Neural progenitor cell (in vitro differentiated cells): ENCODE data around the gene SAC3D1. TPM values are rescaled to one million over a fixed set of nuclear protein-coding genes. Genes with fewer than 3 reads are reported as not detected.
"Not testable (repeated sequence)": the region's sequence is repeated elsewhere in the genome, so short reads cannot be mapped to it uniquely, and the experiment has no call there.

Experiments
- DNase-seq: peaks from one replicate; pipeline ENCODE4 v3.0.0-alpha.2; 2016; ENCODE audit warnings: low spot score
- H2AFZ ChIP-seq: fragments of 200-600 bp; sonication (generic); replicated peaks from 2 replicates; pipeline ENCODE4 v1.6.1; 2016; ENCODE audit warnings: antibody characterized with exemption
- H3F3A ChIP-seq: fragments of 200-600 bp; sonication (generic); 2 replicates; pipeline ENCODE4 v1.6.1; 2016; ENCODE audit warnings: antibody characterized with exemption, low read depth
- H3K27ac ChIP-seq: fragments of 200-600 bp; sonication (generic); 2 replicates; pipeline ENCODE4 v1.5.1; 2016; ENCODE audit warnings: mild to moderate bottlenecking
- H3K27me3 ChIP-seq: fragments of 200-600 bp; sonication (generic); 2 replicates; pipeline ENCODE4 v1.6.1; 2016; ENCODE audit warnings: mild to moderate bottlenecking, moderate library complexity
- H3K36me3 ChIP-seq: fragments of 200-600 bp; sonication (generic); 2 replicates; pipeline ENCODE4 v1.5.1; 2016
- H3K4me1 ChIP-seq: fragments of 200-600 bp; sonication (generic); 2 replicates; pipeline ENCODE4 v1.6.1; 2016; ENCODE audit warnings: mixed run types
- H3K4me2 ChIP-seq: fragments of 200-600 bp; sonication (generic); 2 replicates; pipeline ENCODE4 v1.6.1; 2016
- H3K4me3 ChIP-seq: fragments of 200-600 bp; sonication (generic); 2 replicates; pipeline ENCODE4 v1.5.1; 2016
- H3K79me2 ChIP-seq: fragments of 200-600 bp; sonication (generic); 2 replicates; pipeline ENCODE4 v1.6.1; 2016; ENCODE audit warnings: low read depth
- H3K9ac ChIP-seq: fragments of 200-600 bp; sonication (generic); 2 replicates; pipeline ENCODE4 v1.6.1; 2016
- H3K9me3 ChIP-seq: fragments of 200-600 bp; sonication (generic); 2 replicates; pipeline ENCODE4 v1.5.1; 2016; ENCODE audit warnings: low read depth
- H4K20me1 ChIP-seq: fragments of 200-600 bp; sonication (generic); 2 replicates; pipeline ENCODE4 v1.6.1; 2016; ENCODE audit warnings: low read depth
- H3K27ac Mint-ChIP-seq: 3 replicates; pipeline ENCODE4 v1.8.0; 2021; ENCODE audit warnings: mixed read lengths
- H3K27me3 Mint-ChIP-seq: 2 replicates; pipeline ENCODE4 v1.8.0; 2022; ENCODE audit warnings: low read depth, mild to moderate bottlenecking, inconsistent platforms, moderate library complexity, mixed read lengths; ENCODE audit not compliant: insufficient read depth
- H3K36me3 Mint-ChIP-seq: 3 replicates; pipeline ENCODE4 v1.8.0; 2021; ENCODE audit warnings: mixed read lengths
- H3K4me1 Mint-ChIP-seq: 3 replicates; pipeline ENCODE4 v1.8.0; 2021; ENCODE audit warnings: mixed read lengths
- H3K4me3 Mint-ChIP-seq: 3 replicates; pipeline ENCODE4 v1.8.0; 2021; ENCODE audit warnings: mild to moderate bottlenecking, moderate library complexity, mixed read lengths
- H3K9me3 Mint-ChIP-seq: 3 replicates; pipeline ENCODE4 v1.8.0; 2020; ENCODE audit warnings: mixed read lengths
- CTCF ChIP-seq: fragments of 200-600 bp; sonication (generic); IDR thresholded peaks from 2 replicates; pipeline ENCODE4 v1.5.1; 2017; ENCODE audit warnings: antibody characterized with exemption, mild to moderate bottlenecking
- EZH2 ChIP-seq: fragments of 200-600 bp; sonication (generic); IDR thresholded peaks from 2 replicates; pipeline ENCODE4 v1.6.1; 2017; ENCODE audit warnings: antibody characterized with exemption, mild to moderate bottlenecking, moderate library complexity
- EZH2phosphoT487 ChIP-seq: fragments of 200-600 bp; sonication (generic); IDR thresholded peaks from 2 replicates; pipeline ENCODE4 v1.6.1; 2017; ENCODE audit warnings: antibody characterized with exemption
- total RNA-seq: library from RNA; depleted of rRNA; stranded (reverse); fragments of >200 nt; gene quantifications from 2 replicates; pipeline ENCODE4 v1.2.3, GENCODE V29; 2015; ENCODE audit warnings: low replicate concordance

Gene SAC3D1
- total RNA-seq, 1 donor from 2014 or later = 3.0 TPM

GRCh38 chr11:64999478-64999877, 41.5 kb upstream of the SAC3D1 start:
- H3K9me3 Mint-ChIP-seq = no peaks in the 10 kb centered on the region
- Histone ChIP-seq H3K27ac (no peak overlapping the region), H3K79me2 (no peaks in the 10 kb centered on the region), H3K9me3 (no peaks in the 10 kb centered on the region), H3K27me3 (no peaks in the 10 kb centered on the region), H3K4me2 (no peak overlapping the region), H3K4me3 (no peak overlapping the region), H3K36me3 (no peaks in the 10 kb centered on the region), H3K4me1 (no peaks in the 10 kb centered on the region), H2AFZ (no peak overlapping the region), H3F3A (peaks cover 6% of the 10 kb centered on the region), H4K20me1 (no peaks in the 10 kb centered on the region), H3K9ac (no peak overlapping the region)
- peaks cover 13% of the 10 kb centered on the region for H3K27me3 Mint-ChIP-seq
- TF ChIP-seq EZH2 (no peak), CTCF (no peak)
- peaks cover 12% of the 10 kb centered on the region for H3K4me1 Mint-ChIP-seq
- no peak overlapping the region for H3K4me3 Mint-ChIP-seq
- no peaks in the 10 kb centered on the region for H3K36me3 Mint-ChIP-seq
- no peak for DNase-seq
- H3K27ac Mint-ChIP-seq = no peak overlapping the region

- no peak overlapping the region for H2AFZ ChIP-seq
- peaks cover 3% of the 10 kb centered on the region for H3K4me1 Mint-ChIP-seq
- H3K27me3 ChIP-seq = no peaks in the 10 kb centered on the region
- peaks cover 11% of the 10 kb centered on the region for H3K27me3 Mint-ChIP-seq
- no peak overlapping the region for H3K27ac ChIP-seq
- no peaks in the 10 kb centered on the region for H3K36me3 ChIP-seq
- no peak for DNase-seq
- H4K20me1 ChIP-seq = no peaks in the 10 kb centered on the region
- no peaks in the 10 kb centered on the region for H3K9me3 Mint-ChIP-seq
- no peaks in the 10 kb centered on the region for H3K9me3 ChIP-seq
- H3K27ac Mint-ChIP-seq = no peak overlapping the region
- no peaks in the 10 kb centered on the region for H3K79me2 ChIP-seq
- H3F3A ChIP-seq = no peaks in the 10 kb centered on the region
- H3K36me3 Mint-ChIP-seq = no peaks in the 10 kb centered on the region
- H3K4me1 ChIP-seq = no peaks in the 10 kb centered on the region
- no peak overlapping the region for H3K4me2 ChIP-seq
- no peak overlapping the region for H3K4me3 ChIP-seq
- no peak for TF ChIP-seq EZH2phosphoT487
- TF ChIP-seq CTCF = no peak
- TF ChIP-seq EZH2 = no peak
- H3K4me3 Mint-ChIP-seq = no peak overlapping the region
- H3K9ac ChIP-seq = no peak overlapping the region
These were observed 38.3 kb upstream of the SAC3D1 start for GRCh38 chr11:65002706-65003105.

GRCh38 chr11:65003282-65003681, 37.7 kb upstream of the SAC3D1 start:
- H3K4me3 ChIP-seq = no peak overlapping the region
- no peaks in the 10 kb centered on the region for H3F3A ChIP-seq
- Mint-ChIP-seq H3K27me3 (peaks cover 10% of the 10 kb centered on the region), H3K4me3 (no peak overlapping the region), H3K36me3 (no peaks in the 10 kb centered on the region), H3K9me3 (no peaks in the 10 kb centered on the region), H3K4me1 (peaks cover under 1% of the 10 kb centered on the region), H3K27ac (peak overlapping the region; percentile 37)
- peak; percentile 57 for DNase-seq
- no peaks in the 10 kb centered on the region for H3K79me2 ChIP-seq
- H3K27me3 ChIP-seq = no peaks in the 10 kb centered on the region
- H2AFZ ChIP-seq = no peak overlapping the region
- H3K9me3 ChIP-seq = no peaks in the 10 kb centered on the region
- no peak overlapping the region for H3K27ac ChIP-seq
- no peak for TF ChIP-seq CTCF
- TF ChIP-seq EZH2 = no peak
- TF ChIP-seq EZH2phosphoT487 = no peak
- H3K4me1 ChIP-seq = no peaks in the 10 kb centered on the region
- H3K36me3 ChIP-seq = no peaks in the 10 kb centered on the region
- H4K20me1 ChIP-seq = no peaks in the 10 kb centered on the region
- H3K4me2 ChIP-seq = no peak overlapping the region
- no peak overlapping the region for H3K9ac ChIP-seq

- not testable (repeated sequence) for H3K27ac ChIP-seq, H3K36me3 Mint-ChIP-seq, H3K4me3 Mint-ChIP-seq, H3K27ac Mint-ChIP-seq, H3K27me3 Mint-ChIP-seq, H2AFZ ChIP-seq, H3K27me3 ChIP-seq, H3K36me3 ChIP-seq, H3K9me3 Mint-ChIP-seq, DNase-seq, H3K9me3 ChIP-seq, H3K4me1 ChIP-seq, H3F3A ChIP-seq, H3K4me3 ChIP-seq, H4K20me1 ChIP-seq, H3K79me2 ChIP-seq, H3K4me1 Mint-ChIP-seq, H3K9ac ChIP-seq, H3K4me2 ChIP-seq
These were observed 37.0 kb upstream of the SAC3D1 start for GRCh38 chr11:65003968-65004367.
